Caco-2 (cell line): ENCODE results near the gene DDX11. TPM values are rescaled to one million over a fixed set of nuclear protein-coding genes. Genes with fewer than 3 reads are reported as not detected.

ENCODE experiments used
- total RNA-seq: library from RNA; stranded (reverse); gene quantifications from 2 replicates; pipeline ENCODE4 v1.2.3, GENCODE V29; 2022

The DDX11 gene
- total RNA-seq, 1 experiment from 2014 or later: 175 TPM

Other genes starting within 250 kb of the DDX11 start
- not detected in 2 replicates for gene TSPAN11, start 147.1 kb upstream of the DDX11 start, total RNA-seq